Adipose tissue (tissue), 3 donors: ENCODE results near the gene NOL4L. TPM values are rescaled to one million over a fixed set of nuclear protein-coding genes. Genes with fewer than 3 reads are reported as not detected.

Source experiments
- H3K27ac ChIP-seq: one replicate; pipeline ENCODE4 v1.5.1; 2013; ENCODE audit warnings: low read depth, low read length
- WGBS, 3 donors: extraction: QIAGEN DNeasy Blood & Tissue Kit; methylation state at CpG; one replicate each; pipeline ENCODE4 v1.1.7; 2013; 5-methylcytosine and 5-hydroxymethylcytosine counted together
- polyA plus RNA-seq, 3 donors: library from polyadenylated mRNA; stranded (reverse); fragments of 200-250 nt; gene quantifications; one replicate each; pipeline ENCODE4 v1.2.3, GENCODE V29; 2013
- donor health status: healthy with polysubstance abuse.
- donor health status: Bipolar disorder and iron deficiency.
- donor health status: healthy.

NOL4L gene
- polyA plus RNA-seq, 3 donors, result 5.3 to 9.9 (median 7.6) TPM

DNA sequence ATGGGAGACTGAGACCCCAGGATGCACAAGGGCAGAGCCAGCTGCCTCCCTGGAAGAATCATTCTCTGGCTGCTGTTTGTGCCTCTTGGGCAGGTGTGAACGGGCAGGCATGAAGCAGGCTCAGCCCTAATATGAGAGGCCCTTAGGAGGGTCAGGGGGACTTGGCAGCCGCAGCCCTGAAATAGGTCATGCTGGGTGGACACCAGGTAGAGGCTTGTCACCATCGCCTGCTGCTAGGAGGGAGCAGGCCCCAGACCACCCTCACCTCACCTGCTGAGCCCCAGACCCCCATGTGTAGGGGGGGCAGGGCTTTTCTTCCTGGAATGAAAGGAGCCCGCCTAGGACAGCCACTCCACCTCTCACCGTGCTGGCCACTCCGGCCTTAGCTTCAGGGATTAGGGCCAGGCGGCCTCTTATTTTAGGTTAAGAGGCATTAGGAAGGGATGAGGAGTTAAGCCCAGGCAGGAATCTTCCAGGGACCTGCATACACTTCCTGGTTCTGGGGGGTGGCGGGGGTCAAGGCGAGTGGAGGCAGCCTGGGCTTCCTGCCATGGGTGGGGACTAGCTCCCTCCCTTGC lies 134.6 kb downstream of the NOL4L start:
- WGBS, 3 donors, result 69 to 77% (median 75%) methylated on average over 9 of the region's 9 CpGs
- H3K27ac ChIP-seq, result no peak overlapping the region

DNA sequence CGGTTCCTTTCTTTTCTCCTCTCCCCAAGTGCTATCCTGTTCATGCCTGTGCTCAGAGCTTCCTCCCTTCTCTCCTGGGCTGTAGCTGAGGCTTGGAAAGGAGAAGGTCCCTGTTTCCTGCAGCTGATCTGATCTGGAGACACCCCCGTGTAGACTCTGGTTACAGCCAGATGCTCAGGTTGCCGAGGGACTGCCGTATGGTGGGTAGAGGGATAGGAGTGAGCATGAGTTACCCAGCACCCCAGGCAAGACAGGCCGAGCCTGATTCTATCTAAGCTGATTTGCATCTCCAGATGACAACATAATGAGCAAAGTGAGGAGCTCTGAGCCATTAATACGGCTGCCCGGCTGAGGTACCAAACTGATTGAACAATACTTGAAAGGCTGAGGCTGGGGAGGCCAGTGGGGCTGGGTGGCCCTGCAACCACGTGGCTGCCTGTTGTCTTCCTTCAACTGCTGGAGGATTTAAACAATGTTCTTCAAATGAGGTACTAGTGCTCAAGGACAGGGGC lies 135.2 kb downstream of the NOL4L start:
- WGBS, 3 donors, result 35 to 44% (median 40%) methylated on average over 8 of the region's 8 CpGs
- no peak overlapping the region for H3K27ac ChIP-seq

- no peak overlapping the region for H3K27ac ChIP-seq
- 34 to 55% (median 52%) methylated on average over 9 of the region's 9 CpGs for WGBS, 3 donors
Measured at GRCh38 chr20:32449057-32449889, 135.9 kb downstream of the NOL4L start.

- 54 to 66% (median 64%) methylated on average over 13 of the region's 13 CpGs for WGBS, 3 donors
- H3K27ac ChIP-seq, result no peak overlapping the region
Measured at GRCh38 chr20:32448306-32449056, 136.7 kb downstream of the NOL4L start.

- WGBS, 3 donors, result 78 to 85% (median 84%) methylated on average over 22 of the region's 22 CpGs
Measured at GRCh38 chr20:32447136-32448027, 137.8 kb downstream of the NOL4L start.

DNA sequence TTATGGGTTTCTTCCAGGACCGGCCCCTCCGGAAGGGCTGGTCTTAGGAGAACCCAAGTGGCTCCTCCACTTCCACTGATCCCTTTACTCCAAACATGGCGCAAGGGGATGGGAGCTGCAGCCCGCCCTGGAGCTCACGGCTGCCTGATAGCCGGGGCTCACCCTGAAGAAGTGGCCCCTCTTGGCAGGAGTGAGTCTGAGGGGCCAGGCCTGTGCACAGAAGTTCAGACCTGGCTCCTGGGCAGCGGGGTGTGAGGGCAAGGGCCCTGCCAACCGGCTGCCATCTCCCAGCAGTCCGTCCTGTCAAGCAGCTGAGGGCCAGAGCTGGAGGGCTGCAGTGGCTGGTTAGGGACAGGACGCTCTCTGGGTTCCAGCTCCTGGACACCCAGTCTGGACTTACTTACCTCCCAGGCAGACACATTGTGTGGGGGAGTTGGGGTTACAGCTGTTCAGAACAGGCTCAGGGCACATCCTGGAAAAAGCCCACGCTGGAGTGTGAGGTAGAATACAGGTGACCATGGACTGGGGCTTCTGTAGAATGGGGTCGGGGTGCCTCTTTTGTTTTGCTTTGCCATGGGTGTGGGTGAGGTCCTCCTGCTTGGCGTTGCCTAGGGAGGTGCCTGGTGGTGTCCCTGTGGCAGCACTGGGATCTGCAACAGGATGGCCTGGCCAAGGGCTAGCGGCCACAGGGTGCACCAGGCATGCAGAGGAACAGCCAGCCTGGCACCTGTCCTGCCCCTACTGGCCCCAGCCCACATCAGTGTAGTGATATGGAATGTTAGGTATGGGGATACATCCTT lies 138.6 kb downstream of the NOL4L start:
- 81 to 86% (median 85%) methylated on average over 14 of the region's 14 CpGs for WGBS, 3 donors
- no peak overlapping the region for H3K27ac ChIP-seq

More at GRCh38 chr20:32447136-32448027, 137.8 kb downstream of the NOL4L start:
- no peak overlapping the region for H3K27ac ChIP-seq

DNA sequence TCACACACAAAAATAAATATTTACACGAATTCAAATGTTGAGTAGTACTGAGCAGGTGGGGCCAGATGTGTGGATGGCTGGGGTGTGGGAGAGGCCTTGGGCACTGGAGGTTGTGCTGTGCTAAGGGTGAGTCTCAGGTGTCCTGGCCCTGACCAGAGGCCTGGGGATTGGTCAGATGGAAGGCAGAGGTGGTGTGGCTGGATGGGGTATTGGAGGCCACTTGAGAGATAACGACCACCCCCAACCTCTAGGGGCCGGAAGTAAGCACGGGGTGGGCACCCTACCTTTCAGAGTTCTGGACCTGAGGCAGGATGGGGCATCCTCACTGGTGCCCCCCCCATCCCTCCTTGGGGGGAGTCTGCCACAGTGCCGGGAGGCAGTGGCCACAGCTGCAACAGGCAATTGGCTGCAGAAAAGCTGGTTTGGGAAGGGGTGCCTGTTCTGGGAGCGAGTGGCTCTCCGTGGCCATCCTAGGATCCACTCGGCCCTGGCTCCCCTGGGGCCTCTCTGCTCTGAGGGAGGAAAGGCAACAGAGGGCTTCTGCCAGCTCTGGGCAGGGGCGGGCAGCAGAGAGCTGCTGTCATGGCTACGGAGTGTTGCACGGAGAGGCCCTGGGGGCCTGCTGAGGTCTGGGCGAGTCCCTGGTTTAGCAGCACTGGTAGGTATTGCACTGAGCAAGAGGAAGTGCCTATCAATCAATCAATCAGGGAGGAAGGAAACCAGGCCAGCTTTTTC lies 139.4 kb downstream of the NOL4L start:
- WGBS, 3 donors, result 50 to 54% (median 52%) methylated on average over 12 of the region's 12 CpGs
- H3K27ac ChIP-seq, result no peak overlapping the region

GRCh38 chr20:32444474-32445220 lies 140.5 kb downstream of the NOL4L start:
- no peak overlapping the region for H3K27ac ChIP-seq
- 76 to 89% (median 85%) methylated on average over 7 of the region's 7 CpGs for WGBS, 3 donors

DNA sequence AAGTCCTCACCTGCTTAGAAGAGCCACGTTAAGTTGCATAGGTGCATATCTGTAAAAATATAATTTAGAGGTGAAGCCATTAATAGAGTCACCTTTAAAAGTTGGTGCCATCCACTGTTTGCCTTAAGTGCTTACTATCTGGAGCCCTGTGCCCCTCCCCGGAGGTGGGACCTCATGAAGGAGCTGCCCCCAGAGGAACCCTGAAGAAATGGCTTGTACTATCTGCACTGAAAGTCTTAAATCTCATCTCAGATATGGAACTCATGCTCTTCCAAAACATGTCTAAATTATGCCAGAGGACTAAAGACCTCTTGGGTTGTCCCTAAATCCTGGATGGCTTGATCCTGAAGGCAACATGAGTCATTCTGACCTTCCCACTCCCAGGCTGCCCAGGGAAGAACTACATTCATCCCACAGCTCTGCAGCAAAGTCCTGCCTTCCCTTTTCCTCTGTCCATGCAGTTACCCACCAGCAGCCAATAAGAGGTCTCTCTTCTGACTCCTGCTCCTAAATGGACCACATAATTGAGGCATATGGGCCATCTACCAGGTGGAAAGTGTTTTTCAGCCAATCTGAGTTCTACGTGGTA lies 141.7 kb downstream of the NOL4L start:
- 88 to 91% (median 90%) methylated on average over 3 of the region's 3 CpGs for WGBS, 3 donors

DNA sequence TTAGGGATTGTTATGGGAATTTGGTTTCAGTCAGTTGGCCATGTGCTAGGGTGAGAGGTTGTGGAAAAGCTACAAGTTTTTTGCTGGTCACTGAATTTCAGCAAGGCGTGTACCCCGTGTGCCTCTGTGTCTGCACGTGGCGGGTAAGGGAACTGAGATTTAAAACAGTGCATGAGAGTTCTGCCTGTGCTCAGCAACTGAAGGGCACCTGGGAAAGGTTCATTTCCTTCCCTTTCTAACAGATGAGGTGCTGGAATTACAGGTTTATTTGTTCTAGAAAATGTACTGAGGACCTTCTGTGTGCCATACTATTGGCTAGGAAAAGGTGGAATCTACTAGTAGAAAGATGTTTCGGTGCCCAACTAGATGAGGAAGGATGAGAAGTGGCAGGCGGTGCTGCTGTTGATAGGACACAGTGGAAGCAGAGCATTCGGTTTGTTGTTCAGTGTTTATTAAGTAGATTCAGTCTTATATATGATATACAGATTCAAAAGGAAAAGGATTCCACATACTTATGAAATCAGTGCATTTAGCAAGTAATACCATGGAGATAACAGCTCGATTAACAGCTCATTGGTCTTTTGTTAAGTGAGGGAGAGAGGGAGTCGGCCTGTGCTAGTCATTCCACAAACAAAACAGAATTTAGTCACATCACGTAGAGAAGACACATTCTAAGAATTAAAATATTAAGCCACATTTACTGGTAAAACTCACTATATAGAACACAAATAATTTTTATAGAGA lies 142.3 kb downstream of the NOL4L start:
- no peak overlapping the region for H3K27ac ChIP-seq
- WGBS, 3 donors, result 71 to 74% (median 74%) methylated on average over 10 of the region's 10 CpGs

More for the DNA sequence above, 141.7 kb downstream of the NOL4L start:
- H3K27ac ChIP-seq, result no peak overlapping the region

- H3K27ac ChIP-seq, result no peak overlapping the region
- WGBS, 3 donors, result 88 to 96% (median 91%) methylated on average over 4 of the region's 4 CpGs
Measured at GRCh38 chr20:32441638-32442037, 143.5 kb downstream of the NOL4L start.

- H3K27ac ChIP-seq, result no peak overlapping the region
- WGBS, 3 donors, result 88 to 93% (median 89%) methylated on average over 4 of the region's 4 CpGs
Measured at GRCh38 chr20:32440758-32441078, 144.4 kb downstream of the NOL4L start.

DNA sequence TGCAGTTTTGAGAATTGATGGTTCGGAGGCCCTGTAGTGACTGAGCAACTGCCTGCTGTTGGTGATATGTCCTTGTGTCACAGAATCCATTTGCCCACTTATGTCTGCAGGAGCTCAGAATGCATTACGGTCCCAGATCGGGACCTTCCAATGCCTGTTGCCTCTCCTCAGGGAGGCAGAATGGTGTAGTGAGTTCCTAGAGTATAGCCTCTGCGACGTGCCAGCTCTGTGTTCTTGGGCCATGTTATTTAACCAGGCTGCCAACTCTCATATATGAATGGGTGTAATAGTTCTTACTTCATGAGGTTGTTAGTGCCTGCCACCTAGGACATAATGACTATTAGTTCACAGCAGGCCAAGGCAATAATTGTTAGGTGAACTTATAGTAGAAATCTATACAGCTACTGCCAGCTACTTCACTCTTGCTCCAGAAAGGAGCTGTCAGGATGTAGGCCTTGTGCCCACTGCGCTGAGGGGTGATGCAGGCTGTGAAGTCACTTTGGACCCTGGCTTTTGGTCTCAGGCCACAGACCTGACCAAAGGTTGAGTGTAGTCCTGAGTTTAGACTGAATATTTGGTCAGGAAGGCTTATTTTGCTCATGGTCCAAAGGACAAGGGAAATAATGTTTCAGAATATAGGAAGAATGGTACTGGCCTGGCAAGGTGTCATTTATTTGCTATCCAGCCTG lies 144.9 kb downstream of the NOL4L start:
- WGBS, 3 donors, result 80 to 95% (median 93%) methylated on average over 6 of the region's 6 CpGs
- no peak overlapping the region for H3K27ac ChIP-seq

DNA sequence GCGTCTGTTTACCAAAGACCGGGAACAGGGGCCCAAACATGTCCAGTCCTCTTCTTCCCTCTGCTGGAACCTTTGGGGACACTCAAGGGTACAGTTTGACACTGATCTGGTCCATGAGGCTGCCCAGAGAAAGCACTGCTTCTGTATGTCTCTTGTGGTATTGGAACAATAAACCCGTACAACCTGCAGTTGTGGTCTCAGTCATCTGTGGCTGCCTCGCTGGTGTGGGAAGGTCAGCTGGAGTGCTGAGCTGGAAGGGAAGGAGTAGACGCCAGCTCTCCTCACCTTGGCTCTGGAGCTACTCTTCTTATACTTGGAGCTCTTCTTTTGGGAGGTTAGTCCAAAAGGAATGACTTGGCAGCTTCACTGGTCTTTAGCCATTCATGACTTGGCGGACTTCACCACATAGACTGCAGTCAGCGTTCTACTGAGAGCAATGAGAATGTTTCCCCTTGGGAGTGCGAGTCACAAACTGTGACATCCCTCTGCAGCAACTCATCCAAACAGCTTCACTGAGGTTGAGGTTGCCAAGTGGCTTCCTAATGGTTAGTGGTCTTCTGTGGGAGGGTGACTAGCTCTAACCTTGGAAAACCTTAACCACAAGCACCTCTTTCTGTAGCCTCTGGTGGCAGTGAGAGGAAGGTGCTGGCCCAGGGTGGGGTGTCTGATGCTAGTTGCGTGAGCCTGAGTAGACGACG lies 145.9 kb downstream of the NOL4L start:
- 73 to 78% (median 75%) methylated on average over 11 of the region's 11 CpGs for WGBS, 3 donors
- no peak overlapping the region for H3K27ac ChIP-seq
